Endothelial cell (in vitro differentiated cells): ENCODE results near the gene RBP3. TPM values are rescaled to one million over a fixed set of nuclear protein-coding genes. Genes with fewer than 3 reads are reported as not detected.

ENCODE experiments used
- DNase-seq: peaks from one replicate; pipeline ENCODE4 v3.0.0; 2021; ENCODE audit warnings: low spot score
- H3K27ac Mint-ChIP-seq: one replicate; pipeline ENCODE4 v1.8.0; 2021; ENCODE audit warnings: mixed read lengths, inconsistent platforms; ENCODE audit not compliant: unreplicated experiment
- H3K27me3 Mint-ChIP-seq: one replicate; pipeline ENCODE4 v1.8.0; 2021; ENCODE audit warnings: mild to moderate bottlenecking, moderate library complexity, mixed read lengths, inconsistent platforms; ENCODE audit not compliant: unreplicated experiment
- H3K36me3 Mint-ChIP-seq: one replicate; pipeline ENCODE4 v1.8.0; 2021; ENCODE audit warnings: mild to moderate bottlenecking, low read depth, mixed read lengths, inconsistent platforms; ENCODE audit not compliant: unreplicated experiment
- H3K4me1 Mint-ChIP-seq: one replicate; pipeline ENCODE4 v1.8.0; 2021; ENCODE audit warnings: mild to moderate bottlenecking, mixed read lengths, inconsistent platforms; ENCODE audit not compliant: unreplicated experiment
- H3K4me3 Mint-ChIP-seq: one replicate; pipeline ENCODE4 v1.8.0; 2021; ENCODE audit warnings: mild to moderate bottlenecking, mixed read lengths, inconsistent platforms; ENCODE audit not compliant: unreplicated experiment
- H3K9me3 Mint-ChIP-seq: one replicate; pipeline ENCODE4 v1.8.0; 2021; ENCODE audit warnings: mixed read lengths, inconsistent platforms; ENCODE audit not compliant: unreplicated experiment
- total RNA-seq: library from RNA; stranded (reverse); fragmentation: NEBNext Ultra II Directional; extraction: Animal tissue kit (Norgen Biotek cat#: 25700); gene quantifications from one replicate; pipeline ENCODE4 v1.2.1, GENCODE V29; 2021; ENCODE audit not compliant: unreplicated experiment
- TF ChIP-seq, protein P1 (sequence below): fragments of 200-600 bp; sonication (generic); IDR thresholded peaks from one replicate; pipeline ENCODE4 v1.5.0; 2021; ENCODE audit warnings: antibody characterized with exemption; ENCODE audit not compliant: unreplicated experiment

Gene RBP3
- total RNA-seq, 1 donor from 2014 or later: not detected

- DNase-seq: no peak
- Mint-ChIP-seq H3K27me3 (peaks cover 14% of the 10 kb centered on the region), H3K9me3 (no peaks in the 10 kb centered on the region), H3K36me3 (no peaks in the 10 kb centered on the region), H3K27ac (no peak overlapping the region), H3K4me3 (no peak overlapping the region), H3K4me1 (peaks cover 5% of the 10 kb centered on the region)
- TF ChIP-seq, protein P1, sequence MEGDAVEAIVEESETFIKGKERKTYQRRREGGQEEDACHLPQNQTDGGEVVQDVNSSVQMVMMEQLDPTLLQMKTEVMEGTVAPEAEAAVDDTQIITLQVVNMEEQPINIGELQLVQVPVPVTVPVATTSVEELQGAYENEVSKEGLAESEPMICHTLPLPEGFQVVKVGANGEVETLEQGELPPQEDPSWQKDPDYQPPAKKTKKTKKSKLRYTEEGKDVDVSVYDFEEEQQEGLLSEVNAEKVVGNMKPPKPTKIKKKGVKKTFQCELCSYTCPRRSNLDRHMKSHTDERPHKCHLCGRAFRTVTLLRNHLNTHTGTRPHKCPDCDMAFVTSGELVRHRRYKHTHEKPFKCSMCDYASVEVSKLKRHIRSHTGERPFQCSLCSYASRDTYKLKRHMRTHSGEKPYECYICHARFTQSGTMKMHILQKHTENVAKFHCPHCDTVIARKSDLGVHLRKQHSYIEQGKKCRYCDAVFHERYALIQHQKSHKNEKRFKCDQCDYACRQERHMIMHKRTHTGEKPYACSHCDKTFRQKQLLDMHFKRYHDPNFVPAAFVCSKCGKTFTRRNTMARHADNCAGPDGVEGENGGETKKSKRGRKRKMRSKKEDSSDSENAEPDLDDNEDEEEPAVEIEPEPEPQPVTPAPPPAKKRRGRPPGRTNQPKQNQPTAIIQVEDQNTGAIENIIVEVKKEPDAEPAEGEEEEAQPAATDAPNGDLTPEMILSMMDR: no peak
Observed at GRCh38 chr10:47303105-47303504, 45.1 kb upstream of the RBP3 start.

GRCh38 chr10:47303866-47304265 lies 44.3 kb upstream of the RBP3 start:
- H3K27me3 Mint-ChIP-seq: peaks cover 14% of the 10 kb centered on the region
- no peaks in the 10 kb centered on the region for H3K36me3 Mint-ChIP-seq
- peaks cover 5% of the 10 kb centered on the region for H3K4me1 Mint-ChIP-seq
- no peak overlapping the region for H3K4me3 Mint-ChIP-seq
- no peak overlapping the region for H3K27ac Mint-ChIP-seq
- H3K9me3 Mint-ChIP-seq: no peaks in the 10 kb centered on the region
- no peak for DNase-seq
- TF ChIP-seq, protein P1: no peak

DNA sequence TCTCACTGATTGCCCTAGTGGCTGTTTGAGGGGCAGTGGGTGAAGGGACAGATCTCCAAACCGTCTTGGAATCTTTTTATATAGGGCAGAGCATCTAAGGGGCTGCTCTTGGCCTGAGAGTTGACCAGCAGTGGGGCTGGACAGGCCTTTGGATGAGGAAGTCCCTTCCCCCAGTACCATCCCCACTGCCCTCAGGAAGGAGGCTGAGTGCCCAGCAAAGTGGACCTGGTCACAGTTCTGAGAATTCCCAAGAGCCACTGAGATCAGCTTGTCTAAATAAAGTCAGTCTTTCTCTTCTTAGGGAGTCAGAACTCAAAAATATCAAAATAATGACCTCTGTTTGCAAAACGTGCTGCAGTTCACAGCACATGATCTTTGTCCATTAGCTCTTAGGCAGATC lies 42.6 kb upstream of the RBP3 start:
- Mint-ChIP-seq H3K9me3 (no peaks in the 10 kb centered on the region), H3K4me3 (no peak overlapping the region), H3K27me3 (peaks cover 14% of the 10 kb centered on the region), H3K4me1 (peaks cover 5% of the 10 kb centered on the region), H3K27ac (no peak overlapping the region), H3K36me3 (no peaks in the 10 kb centered on the region)
- no peak for DNase-seq
- TF ChIP-seq, protein P1: no peak

DNA sequence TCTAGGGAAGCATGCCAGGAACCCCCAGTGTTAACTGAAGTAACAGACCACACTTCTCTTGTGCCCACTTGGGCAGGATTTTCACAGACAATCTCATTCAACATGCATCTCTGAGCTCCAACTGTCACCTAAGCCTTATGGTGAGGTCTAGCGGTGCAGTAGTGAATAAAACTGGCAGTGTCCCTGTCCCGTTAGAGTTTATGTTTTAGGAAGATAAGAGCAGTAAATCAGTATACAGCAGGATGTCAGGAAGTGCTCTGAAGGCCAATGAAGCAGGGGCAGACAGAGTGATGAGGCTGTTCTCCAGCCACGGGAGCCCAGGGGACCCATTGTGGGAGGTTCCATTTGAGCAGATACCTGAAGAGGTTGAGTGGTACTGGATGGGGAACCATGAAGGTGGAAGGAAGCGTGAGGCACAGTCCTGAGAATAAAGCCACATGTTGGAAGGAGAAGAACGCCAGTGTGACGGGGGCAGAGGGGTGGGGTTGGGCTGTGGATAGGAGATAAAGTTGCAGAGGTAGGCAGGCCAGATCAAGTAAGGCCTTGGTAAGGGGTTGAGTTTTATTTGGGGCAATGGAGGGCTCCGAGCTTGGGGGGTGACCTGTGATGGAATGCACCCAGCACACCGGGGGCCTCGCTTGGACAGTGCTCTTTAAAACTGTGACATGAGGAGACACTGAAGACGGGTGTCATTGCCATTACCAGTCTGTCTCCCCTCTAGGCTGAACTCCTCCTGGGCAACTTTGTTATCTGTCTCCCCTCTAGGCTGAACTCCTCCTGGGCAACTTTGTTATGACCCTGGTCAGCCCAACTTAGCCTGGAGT lies 41.6 kb upstream of the RBP3 start:
- H3K27me3 Mint-ChIP-seq: peaks cover 10% of the 10 kb centered on the region
- no peak overlapping the region for H3K27ac Mint-ChIP-seq
- peaks cover 3% of the 10 kb centered on the region for H3K4me1 Mint-ChIP-seq
- no peak for DNase-seq
- H3K36me3 Mint-ChIP-seq: no peaks in the 10 kb centered on the region
- TF ChIP-seq, protein P1: no peak
- no peaks in the 10 kb centered on the region for H3K9me3 Mint-ChIP-seq
- no peak overlapping the region for H3K4me3 Mint-ChIP-seq

GRCh38 chr10:47307381-47307780 lies 40.8 kb upstream of the RBP3 start:
- no peak for DNase-seq
- Mint-ChIP-seq H3K4me1 (peaks cover 3% of the 10 kb centered on the region), H3K27me3 (peaks cover 6% of the 10 kb centered on the region), H3K36me3 (no peaks in the 10 kb centered on the region), H3K9me3 (no peaks in the 10 kb centered on the region), H3K4me3 (no peak overlapping the region), H3K27ac (no peak overlapping the region)
- TF ChIP-seq, protein P1: no peak
